Esophagus muscularis mucosa (tissue), 4 donors: ENCODE results near the gene JKAMP. TPM values are rescaled to one million over a fixed set of nuclear protein-coding genes. Genes with fewer than 3 reads are reported as not detected.
A peak's percentile ranks its signal among the peaks of the same experiment; 100 is the strongest.
"Not testable (repeated sequence)": the region's sequence is repeated elsewhere in the genome, so short reads cannot be mapped to it uniquely, and the experiment has no call there.

ENCODE experiments used
- DNase-seq: peaks from one replicate; pipeline ENCODE4 v3.0.0-alpha.2; 2017; ENCODE audit errors: extremely low spot score
- H3K27ac ChIP-seq, 4 donors: fragments of 200-600 bp; sonication (generic); replicated peaks in 1 of 4; 1 replicate in 3 of 4; 2 replicates in 1 of 4; pipeline ENCODE4 v1.5.1; 2016 to 2019; ENCODE audit warnings: mild to moderate bottlenecking in 1 of 4
- H3K27me3 ChIP-seq, 4 donors: fragments of 200-600 bp; sonication (generic); one replicate each; pipeline versions ENCODE4 v1.5.1 to v1.6.0; 2016 to 2019
- H3K36me3 ChIP-seq, 4 donors: fragments of 200-600 bp; sonication (generic); one replicate each; pipeline ENCODE4 v1.5.1; 2016 to 2019
- H3K4me1 ChIP-seq, 4 donors: fragments of 200-600 bp; sonication (generic); one replicate each; pipeline ENCODE4 v1.5.1; 2016 to 2019
- H3K4me3 ChIP-seq, 4 donors: fragments of 200-600 bp; sonication (generic); 1 replicate in 2 of 4; 2 replicates in 2 of 4; pipeline ENCODE4 v1.5.1; 2016 to 2019; ENCODE audit warnings: mild to moderate bottlenecking in 4 of 4, moderate library complexity in 1 of 4
- H3K9me3 ChIP-seq, 4 donors: fragments of 200-600 bp; sonication (generic); 1 replicate in 3 of 4; 2 replicates in 1 of 4; pipeline ENCODE4 v1.5.1; 2016 to 2019
- EP300 ChIP-seq: sonication (generic); formaldehyde crosslinking; IDR thresholded peaks from one replicate; pipeline ENCODE4 v1.6.1; 2017; ENCODE audit warnings: antibody characterized with exemption
- POLR2A ChIP-seq: fragments of 450-650 bp; IDR thresholded peaks from one replicate; pipeline ENCODE4 v1.6.1; 2017; ENCODE audit warnings: antibody characterized with exemption, moderate library complexity, mild to moderate bottlenecking, low read depth
- POLR2AphosphoS5 ChIP-seq, 2 donors: sonication (generic); formaldehyde crosslinking; IDR thresholded peaks; one replicate each; pipeline ENCODE4 v1.6.1; 2017; ENCODE audit warnings: antibody characterized with exemption in 2 of 2
- WGBS: methylation state at CpG from one replicate; pipeline ENCODE4 v1.1.5; 2018; 5-methylcytosine and 5-hydroxymethylcytosine counted together
- intact Hi-C: fragments of 100-400 bp; cut with DNase I; formaldehyde crosslinking; loops from one replicate; pipeline ENCODE4 v1.15.1; 2023
- total RNA-seq, 4 donors: library from RNA; depleted of rRNA; stranded (reverse); fragments of >200 nt; gene quantifications; one replicate each; pipeline versions ENCODE4 v1.1.0 to v1.2.1, GENCODE V29; 2016
- TF ChIP-seq, protein P1 (sequence below), 3 experiments: fragments of 200-600 bp in 2 of 3; fragments of 450-650 bp in 1 of 3; sonication (generic) in 2 of 3; IDR thresholded peaks; one replicate each; pipeline ENCODE4 v1.5.1; 2017 to 2019; ENCODE audit warnings: antibody characterized with exemption in 3 of 3, mild to moderate bottlenecking in 2 of 3, moderate library complexity in 1 of 3

Gene JKAMP, protein sequence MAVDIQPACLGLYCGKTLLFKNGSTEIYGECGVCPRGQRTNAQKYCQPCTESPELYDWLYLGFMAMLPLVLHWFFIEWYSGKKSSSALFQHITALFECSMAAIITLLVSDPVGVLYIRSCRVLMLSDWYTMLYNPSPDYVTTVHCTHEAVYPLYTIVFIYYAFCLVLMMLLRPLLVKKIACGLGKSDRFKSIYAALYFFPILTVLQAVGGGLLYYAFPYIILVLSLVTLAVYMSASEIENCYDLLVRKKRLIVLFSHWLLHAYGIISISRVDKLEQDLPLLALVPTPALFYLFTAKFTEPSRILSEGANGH
- total RNA-seq = 10 to 100 TPM; 23.3 to 27.8 (median 26.3) TPM

DNA sequence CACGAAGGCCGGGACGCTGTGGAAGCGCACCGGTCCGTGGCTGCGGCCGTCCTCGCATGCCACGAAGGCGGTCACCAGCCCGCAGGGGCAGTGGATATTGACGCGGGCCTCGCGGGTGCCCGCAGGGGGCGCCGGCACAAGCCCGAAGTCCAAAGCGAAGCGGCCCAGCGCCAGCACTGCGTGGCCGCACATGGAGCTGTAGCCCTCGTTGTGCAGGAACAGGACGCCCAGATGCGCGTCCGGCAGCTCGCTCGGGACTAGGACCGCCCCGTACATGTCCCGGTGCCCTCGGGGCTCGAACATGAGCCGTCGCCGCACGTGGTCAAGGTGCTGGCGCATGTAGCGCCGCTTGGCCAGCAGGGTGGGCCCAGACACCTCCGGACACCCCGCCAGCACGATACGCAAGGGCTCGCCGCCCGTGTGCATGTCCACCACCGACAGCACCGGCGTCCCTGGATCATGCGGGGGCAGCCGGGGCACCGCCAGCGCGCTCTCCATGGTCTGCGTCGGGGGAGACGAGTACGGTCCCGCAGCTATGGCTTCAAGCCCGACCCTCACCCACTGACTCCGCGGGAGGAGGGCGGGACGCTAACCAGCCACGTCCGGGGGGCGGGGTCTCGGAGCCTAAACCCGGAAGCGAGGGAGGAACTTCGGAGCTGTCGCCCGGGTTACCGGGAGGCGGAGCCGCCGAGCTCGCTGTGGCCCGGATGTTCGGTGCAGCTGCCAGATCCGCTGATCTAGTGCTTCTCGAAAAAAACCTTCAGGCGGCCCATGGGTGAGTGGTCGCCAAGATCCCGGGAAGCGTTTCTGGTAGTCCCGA lies at the start of gene JKAMP, which contains the start of gene L3HYPDH:
JKAMP (plus strand) TSS at position 699 of the 820 bp plus-strand sequence; CDS start at position 772, 73 bp downstream.
L3HYPDH (minus strand) TSS at position 590 of the 820 bp plus-strand sequence; CDS start at position 498, 92 bp downstream.
- no peak for TF ChIP-seq EP300
- TF ChIP-seq, protein P1, sequence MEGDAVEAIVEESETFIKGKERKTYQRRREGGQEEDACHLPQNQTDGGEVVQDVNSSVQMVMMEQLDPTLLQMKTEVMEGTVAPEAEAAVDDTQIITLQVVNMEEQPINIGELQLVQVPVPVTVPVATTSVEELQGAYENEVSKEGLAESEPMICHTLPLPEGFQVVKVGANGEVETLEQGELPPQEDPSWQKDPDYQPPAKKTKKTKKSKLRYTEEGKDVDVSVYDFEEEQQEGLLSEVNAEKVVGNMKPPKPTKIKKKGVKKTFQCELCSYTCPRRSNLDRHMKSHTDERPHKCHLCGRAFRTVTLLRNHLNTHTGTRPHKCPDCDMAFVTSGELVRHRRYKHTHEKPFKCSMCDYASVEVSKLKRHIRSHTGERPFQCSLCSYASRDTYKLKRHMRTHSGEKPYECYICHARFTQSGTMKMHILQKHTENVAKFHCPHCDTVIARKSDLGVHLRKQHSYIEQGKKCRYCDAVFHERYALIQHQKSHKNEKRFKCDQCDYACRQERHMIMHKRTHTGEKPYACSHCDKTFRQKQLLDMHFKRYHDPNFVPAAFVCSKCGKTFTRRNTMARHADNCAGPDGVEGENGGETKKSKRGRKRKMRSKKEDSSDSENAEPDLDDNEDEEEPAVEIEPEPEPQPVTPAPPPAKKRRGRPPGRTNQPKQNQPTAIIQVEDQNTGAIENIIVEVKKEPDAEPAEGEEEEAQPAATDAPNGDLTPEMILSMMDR (IDR thresholded peaks at IDR 0.05) = peak; percentile 64 to 78 (median 68)
- peak; percentile 77 to 94 for TF ChIP-seq POLR2AphosphoS5 (IDR thresholded peaks at IDR 0.05)
- peak; percentile 89 for TF ChIP-seq POLR2A
- WGBS = no CpG with 5 or more reads among the region's 92 CpGs
- H3K36me3 ChIP-seq = peaks cover 2 to 17% (median 8%) of the 10 kb centered on the region in 4 donors
- intact Hi-C loops = loop anchor here (5.0 kb wide), 1 partner anchor 1187 kb away; the partner anchor contains the start of gene ARID4A
- H3K27ac ChIP-seq = peak within 1 kb of the TSS; percentile 90 to 97 (median 93)
- peak within 1 kb of the TSS; percentile 72 to 83 (median 82) for H3K4me3 ChIP-seq
- H3K9me3 ChIP-seq = no peaks in the 10 kb centered on the region
- peaks cover 38 to 75% (median 65%) of the 10 kb centered on the region in 4 donors for H3K4me1 ChIP-seq
- H3K27me3 ChIP-seq = no peaks in the 10 kb centered on the region
- DNase-seq = peak; percentile 98

DNA sequence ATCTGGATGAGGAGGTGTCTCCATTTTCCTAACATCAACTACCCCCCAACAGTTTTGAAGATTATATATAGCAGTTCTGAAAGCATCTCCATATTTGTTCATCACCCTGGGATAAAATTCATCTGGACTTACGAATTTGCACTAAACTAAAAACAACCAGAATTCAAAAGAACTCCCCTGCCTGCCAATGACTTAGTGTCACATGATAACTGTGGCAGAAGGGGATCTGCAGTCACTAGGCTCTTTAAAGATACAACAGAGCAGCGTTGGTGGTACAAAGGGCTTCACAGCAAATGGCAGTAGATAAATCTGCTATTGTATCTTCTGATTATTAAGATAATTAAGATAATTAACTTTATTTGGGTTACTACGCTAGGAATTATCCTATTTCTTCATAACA lies 49.2 kb upstream of the JKAMP start:
- Histone ChIP-seq H3K27ac (peak overlapping the region in 1 of 4 donors; percentile 12), H3K4me1 (peaks cover 14 to 45% (median 37%) of the 10 kb centered on the region in 4 donors), H3K36me3 (no peaks in the 10 kb centered on the region), H3K4me3 (no peak overlapping the region), H3K9me3 (no peaks in the 10 kb centered on the region), H3K27me3 (no peaks in the 10 kb centered on the region)
- DNase-seq = no peak
- TF ChIP-seq EP300 (no peak), POLR2A (no peak), POLR2AphosphoS5 (IDR thresholded peaks at IDR 0.05) (no peak)
- 78% methylated on average over 3 of the region's 3 CpGs for WGBS
- intact Hi-C loops = no loop called here

DNA sequence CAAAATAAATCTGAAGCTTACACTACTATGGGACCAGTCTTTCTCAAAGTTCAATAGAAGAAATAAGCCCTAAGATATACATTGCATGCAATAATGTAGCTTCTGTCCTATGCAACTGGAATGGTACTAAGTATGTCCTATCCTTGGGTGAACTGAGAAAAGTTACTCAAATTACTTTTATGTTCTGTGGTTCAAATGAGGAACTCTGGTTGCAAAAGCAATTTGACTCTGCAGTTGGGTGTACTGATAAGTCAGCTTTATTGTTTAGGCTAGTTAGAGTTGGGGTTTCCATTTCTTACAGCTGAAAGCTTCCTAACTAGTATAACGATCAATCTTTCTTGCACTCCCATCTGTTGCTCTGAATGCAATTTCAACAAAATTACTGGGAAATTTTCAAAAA lies 48.3 kb upstream of the JKAMP start:
- WGBS = 75% methylated on average over 1 of the region's 1 CpG
- Histone ChIP-seq H3K4me1 (peaks cover 14 to 50% (median 36%) of the 10 kb centered on the region in 4 donors), H3K27me3 (no peaks in the 10 kb centered on the region), H3K36me3 (no peaks in the 10 kb centered on the region), H3K27ac (peak overlapping the region in 1 of 4 donors; percentile 12), H3K9me3 (no peaks in the 10 kb centered on the region), H3K4me3 (no peak overlapping the region)
- TF ChIP-seq POLR2A (no peak), POLR2AphosphoS5 (IDR thresholded peaks at IDR 0.05) (no peak), EP300 (no peak)
- TF ChIP-seq, protein P1 (IDR thresholded peaks at IDR 0.05) = no peak
- intact Hi-C loops = no loop called here
- no peak for DNase-seq

DNA sequence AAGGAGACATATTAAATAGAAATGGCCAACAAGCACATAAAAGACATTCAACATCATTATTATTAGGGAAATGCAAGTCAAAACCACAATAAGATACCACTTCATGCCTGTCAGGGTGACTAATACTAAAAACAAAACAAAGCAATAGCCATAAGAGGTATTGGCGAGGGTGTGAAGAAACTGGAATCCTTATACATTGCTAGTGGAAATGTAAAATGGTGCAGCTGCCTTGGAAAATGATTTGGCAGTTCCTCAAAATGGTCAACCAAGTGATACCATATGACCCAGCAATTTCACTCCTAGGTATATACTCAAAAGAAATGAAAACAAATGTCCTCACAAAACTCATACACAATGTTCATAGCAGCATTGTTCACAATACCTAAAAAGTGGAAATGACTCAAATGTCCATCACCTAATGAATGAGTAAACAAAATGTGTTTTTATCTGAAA lies 46.1 kb upstream of the JKAMP start:
- intact Hi-C loops = no loop called here
- peaks cover 14 to 50% (median 36%) of the 10 kb centered on the region in 4 donors for H3K4me1 ChIP-seq
- H3K27me3 ChIP-seq = no peaks in the 10 kb centered on the region
- no peaks in the 10 kb centered on the region for H3K9me3 ChIP-seq
- 77% methylated on average over 1 of the region's 1 CpG for WGBS
- H3K27ac ChIP-seq = peak overlapping the region; percentile 40 to 62 (median 51)
- no peak overlapping the region for H3K4me3 ChIP-seq
- no peak for DNase-seq
- no peaks in the 10 kb centered on the region for H3K36me3 ChIP-seq
- TF ChIP-seq POLR2AphosphoS5 (IDR thresholded peaks at IDR 0.05) = no peak

DNA sequence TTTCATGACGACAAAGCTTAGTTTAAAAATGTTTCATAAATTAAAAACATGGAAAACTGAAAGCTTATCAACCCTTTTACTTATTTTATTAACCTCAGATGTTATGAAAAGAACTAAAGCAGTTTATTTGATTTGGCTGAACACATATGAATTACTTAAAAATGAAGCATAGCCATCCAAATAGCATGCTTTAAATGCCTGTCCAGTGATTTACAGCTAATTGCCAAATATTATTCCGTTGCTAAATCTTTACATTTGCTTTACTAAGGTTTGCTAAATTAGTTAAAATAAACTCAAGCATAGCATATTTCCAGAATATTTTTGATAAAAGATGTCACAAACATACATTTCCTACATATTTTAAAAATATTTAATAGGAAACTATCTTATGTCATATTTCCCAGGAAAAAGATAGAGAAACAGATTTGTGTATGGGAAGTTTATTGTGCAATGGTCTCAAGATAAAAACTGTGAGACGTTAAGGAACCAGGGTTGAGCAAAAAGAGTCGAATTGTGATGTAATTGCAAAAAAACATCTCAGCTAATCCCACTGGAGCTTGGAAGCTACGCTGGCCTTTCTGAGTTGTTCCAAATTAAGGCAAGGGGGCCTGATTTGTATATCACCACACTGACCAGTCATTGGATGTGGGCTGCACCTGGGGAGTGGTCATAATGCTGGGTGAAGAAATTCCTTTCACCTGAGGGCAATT lies 44.9 kb upstream of the JKAMP start:
- H3K4me3 ChIP-seq = no peak overlapping the region
- H3K36me3 ChIP-seq = no peaks in the 10 kb centered on the region
- TF ChIP-seq POLR2AphosphoS5 (IDR thresholded peaks at IDR 0.05) (no peak), POLR2A (no peak), EP300 (no peak)
- TF ChIP-seq, protein P1 (IDR thresholded peaks at IDR 0.05) = no peak
- DNase-seq = no peak
- peak overlapping the region; percentile 40 to 62 (median 51) for H3K27ac ChIP-seq
- intact Hi-C loops = no loop called here
- H3K4me1 ChIP-seq = peaks cover 14 to 58% (median 44%) of the 10 kb centered on the region in 4 donors
- WGBS = 51% methylated on average over 5 of the region's 5 CpGs
- no peaks in the 10 kb centered on the region for H3K9me3 ChIP-seq
- no peaks in the 10 kb centered on the region for H3K27me3 ChIP-seq

DNA sequence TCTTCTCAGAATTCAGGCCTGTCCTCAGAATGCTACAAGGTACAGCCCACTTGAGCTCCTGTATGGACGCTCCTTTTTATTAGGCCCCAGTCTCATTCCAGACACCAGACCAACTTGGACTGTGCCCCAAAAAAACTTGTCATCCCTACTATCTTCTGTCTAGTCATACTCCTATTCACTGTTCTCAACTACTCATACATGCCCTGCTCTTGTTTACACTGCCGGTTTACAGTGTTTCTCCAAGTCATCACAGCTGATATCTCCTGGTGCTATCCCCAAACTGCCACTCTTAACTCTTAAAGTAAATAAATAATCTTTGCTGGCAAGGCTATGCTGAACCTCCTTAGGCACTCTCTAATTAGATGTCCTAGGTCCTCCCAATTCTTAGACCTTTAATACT lies 35.6 kb upstream of the JKAMP start:
- H3K27me3 ChIP-seq, DNase-seq, intact Hi-C loops, H3K4me3 ChIP-seq, H3K9me3 ChIP-seq, H3K27ac ChIP-seq, H3K36me3 ChIP-seq: not testable (repeated sequence)
- H3K4me1 ChIP-seq = peaks cover 0 to 11% (median 9%) of the 10 kb centered on the region in 4 donors
- WGBS = 93% methylated on average over 2 of the region's 2 CpGs
